IMR-90 (cell line): ENCODE results near the gene BLVRA. TPM values are rescaled to one million over a fixed set of nuclear protein-coding genes. Genes with fewer than 3 reads are reported as not detected.
"Not testable (repeated sequence)": the region's sequence is repeated elsewhere in the genome, so short reads cannot be mapped to it uniquely, and the experiment has no call there.

Experiments used
- ATAC-seq: fragments of 200-7000 bp; cut with Tn5 transposase; 2 replicates; pipeline ENCODE4 v1.9.1; 2020; ENCODE audit warnings: low read depth, mild to moderate bottlenecking, moderate library complexity
- BruUV-seq: library from RNA; stranded (reverse); fragments of 400-500 nt; replicated peaks from 2 replicates; lab custom pipeline; 2021; lab: Mats Ljungman, UMichigan
- CTCF ChIA-PET: fragments of 300-600 bp; formaldehyde crosslinking; extraction: SDS; loops from one replicate; lab custom pipeline; 2021; ENCODE audit warnings: antibody characterized with exemption; lab: Yijun Ruan, JAX
- POLR2A ChIA-PET: fragments of 300-600 bp; sonication (Branson Sonifier 250); formaldehyde crosslinking; loops from one replicate; lab custom pipeline; 2022; ENCODE audit warnings: antibody characterized with exemption; ENCODE audit not compliant: unreplicated experiment; lab: Charles Lee
- DNase-seq: peaks from one replicate; pipeline ENCODE4 v3.0.0; 2013
- H2AFZ ChIP-seq: replicated peaks from 2 replicates; pipeline ENCODE3; 2013; ENCODE audit warnings: low read length, mild to moderate bottlenecking; ENCODE audit not compliant: poor library complexity
- H2AK5ac ChIP-seq: 2 replicates; pipeline ENCODE4 v1.6.1; 2013; ENCODE audit warnings: low read depth, low read length, inconsistent platforms
- H2AK9ac ChIP-seq: replicated peaks from 2 replicates; pipeline ENCODE3; 2013; ENCODE audit warnings: mild to moderate bottlenecking, low read depth, low read length, moderate library complexity; ENCODE audit not compliant: poor library complexity
- H2BK120ac ChIP-seq: 2 replicates; pipeline ENCODE4 v1.6.1; 2013; ENCODE audit warnings: low read depth, low read length, inconsistent platforms
- H2BK15ac ChIP-seq: 3 replicates; pipeline ENCODE4 v1.6.1; 2013; ENCODE audit warnings: low read depth, low read length, inconsistent platforms
- H2BK20ac ChIP-seq: 2 replicates; pipeline ENCODE4 v1.6.1; 2013; ENCODE audit warnings: low read depth, mild to moderate bottlenecking, inconsistent platforms, low read length, moderate library complexity
- H2BK5ac ChIP-seq: 2 replicates; pipeline ENCODE4 v1.6.1; 2013; ENCODE audit warnings: mild to moderate bottlenecking, low read depth, low read length, inconsistent platforms; ENCODE audit not compliant: poor library complexity, severe bottlenecking
- H3K14ac ChIP-seq: replicated peaks from 2 replicates; pipeline ENCODE4 v1.6.1; 2013; ENCODE audit warnings: low read depth, low read length, inconsistent platforms
- H3K18ac ChIP-seq: 2 replicates; pipeline ENCODE4 v1.6.1; 2013; ENCODE audit warnings: low read depth, low read length, control low read depth
- H3K23ac ChIP-seq: 2 replicates; pipeline ENCODE4 v1.6.1; 2013; ENCODE audit warnings: low read depth, low read length, inconsistent platforms
- H3K27ac ChIP-seq: 2 replicates; pipeline ENCODE4 v1.5.1; 2013; ENCODE audit warnings: mild to moderate bottlenecking, control low read depth, low read length; ENCODE audit not compliant: insufficient read depth
- H3K27me3 ChIP-seq: 2 replicates; pipeline ENCODE4 v1.6.1; 2013; ENCODE audit warnings: low read length; ENCODE audit not compliant: control insufficient read depth, insufficient read depth
- H3K36me3 ChIP-seq: 2 replicates; pipeline ENCODE4 v1.6.1; 2013; ENCODE audit warnings: low read length, mixed read lengths; ENCODE audit not compliant: control insufficient read depth, insufficient read depth
- H3K4ac ChIP-seq: 2 replicates; pipeline ENCODE4 v1.6.1; 2013; ENCODE audit warnings: low read depth, low read length, inconsistent platforms
- H3K4me1 ChIP-seq: 2 replicates; pipeline ENCODE4 v1.6.1; 2013; ENCODE audit warnings: low read length, mixed read lengths; ENCODE audit not compliant: control insufficient read depth, insufficient read depth
- H3K4me2 ChIP-seq: 2 replicates; pipeline ENCODE4 v1.6.1; 2013; ENCODE audit warnings: low read depth, mild to moderate bottlenecking, control low read depth, low read length, moderate library complexity
- H3K4me3 ChIP-seq: 2 replicates; pipeline ENCODE4 v1.5.1; 2013; ENCODE audit warnings: low read depth, mild to moderate bottlenecking, control low read depth, low read length, moderate library complexity; ENCODE audit not compliant: insufficient read depth
- H3K56ac ChIP-seq: 2 replicates; pipeline ENCODE4 v1.6.1; 2013; ENCODE audit warnings: low read length, inconsistent platforms; ENCODE audit not compliant: insufficient read depth; ENCODE audit errors: extremely low read depth
- H3K79me1 ChIP-seq, 2 experiments: 2 replicates each; pipeline ENCODE4 v1.6.1; 2013; ENCODE audit warnings: low read length in 2 of 2, inconsistent platforms in 1 of 2, low read depth in 1 of 2
- H3K9ac ChIP-seq: 2 replicates; pipeline ENCODE4 v1.6.1; 2013; ENCODE audit warnings: low read depth, low read length, control low read depth
- H3K9me1 ChIP-seq: 2 replicates; pipeline ENCODE4 v1.6.1; 2013; ENCODE audit warnings: low read length, inconsistent platforms; ENCODE audit not compliant: insufficient read depth
- H3K9me3 ChIP-seq: 2 replicates; pipeline ENCODE4 v1.6.1; 2013; ENCODE audit warnings: low read length; ENCODE audit not compliant: control insufficient read depth, insufficient read depth
- H4K20me1 ChIP-seq: 2 replicates; pipeline ENCODE4 v1.6.1; 2013; ENCODE audit warnings: low read length, inconsistent platforms; ENCODE audit not compliant: insufficient read depth
- H4K5ac ChIP-seq: 2 replicates; pipeline ENCODE4 v1.6.1; 2013; ENCODE audit warnings: mild to moderate bottlenecking, low read depth, low read length, control low read depth
- H4K8ac ChIP-seq, 2 experiments: 2 replicates each; pipeline ENCODE4 v1.6.1; 2013; ENCODE audit warnings: low read depth in 2 of 2, low read length in 2 of 2, control low read depth in 1 of 2, inconsistent platforms in 1 of 2
- H4K91ac ChIP-seq: 2 replicates; pipeline ENCODE4 v1.6.1; 2013; ENCODE audit warnings: low read depth, low read length, inconsistent platforms; ENCODE audit not compliant: insufficient read depth
- WGBS, 2 experiments: methylation state at CpG; one replicate each; pipeline versions ENCODE4 v1.1.5 to v1.1.7; 2013; ENCODE audit warnings: missing lambda C conversion rate in 2 of 2; ENCODE audit not compliant: insufficient read length in 1 of 2; ENCODE audit errors: extremely low coverage in 2 of 2; 5-methylcytosine and 5-hydroxymethylcytosine counted together
- dilution Hi-C: fragments of 300-500 bp; cut with HindIII; formaldehyde crosslinking; loops from one replicate; pipeline ENCODE4 v1.14.3; 2018; ENCODE audit warnings: low sequenced_read_pairs; ENCODE audit not compliant: unreplicated experiment
- in situ Hi-C: fragments of 300-500 bp; cut with MboI; formaldehyde crosslinking; loops from 3 replicates; pipeline ENCODE4 v1.14.3; 2019; ENCODE audit warnings: low sequenced_read_pairs, inconsistent platforms, mixed read lengths
- intact Hi-C: fragments of 100-400 bp; cut with micrococcal nuclease; formaldehyde crosslinking; loops from 2 replicates; pipeline ENCODE4 v1.10.0; 2022
- polyA plus RNA-seq, 3 experiments: library from polyadenylated mRNA; depleted of rRNA; stranded (reverse); fragments of >200 nt; gene quantifications; 2 replicates each; pipeline ENCODE4 v1.2.3, GENCODE V29; 2012; ENCODE audit warnings: low replicate concordance in 1 of 3
- total RNA-seq: library from RNA; depleted of rRNA; stranded (reverse); fragments of >200 nt; gene quantifications from 2 replicates; pipeline ENCODE4 v1.2.3, GENCODE V29; 2012
- TF ChIP-seq, protein P1 (sequence below): fragments of 150-350 bp; IDR thresholded peaks from 2 replicates; pipeline ENCODE4 v1.6.1; 2016; ENCODE audit warnings: low read depth, mild to moderate bottlenecking, low read length, moderate library complexity, borderline replicate concordance

Gene BLVRA
- total and polyA plus RNA-seq, 2 of the 4 experiments (the other 2 are of a cell fraction), result 32.3 to 47.1 TPM

DNA sequence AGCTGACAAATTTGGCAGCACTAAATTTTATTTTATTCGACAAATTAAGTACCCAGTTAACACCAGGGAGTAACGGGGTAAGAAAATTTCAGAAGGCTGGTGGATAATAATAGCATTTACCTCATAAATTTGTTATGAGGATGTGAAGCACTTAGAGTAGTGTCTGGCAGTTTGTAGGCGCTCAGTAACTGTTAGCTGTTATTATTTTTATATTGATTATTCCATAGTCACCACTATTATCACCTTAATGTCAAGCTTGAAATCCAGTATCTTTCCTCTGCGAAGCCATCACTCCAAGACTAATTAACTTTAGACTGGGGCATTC lies 28.6 kb upstream of the BLVRA start (continued):
- TF ChIP-seq, protein P1, sequence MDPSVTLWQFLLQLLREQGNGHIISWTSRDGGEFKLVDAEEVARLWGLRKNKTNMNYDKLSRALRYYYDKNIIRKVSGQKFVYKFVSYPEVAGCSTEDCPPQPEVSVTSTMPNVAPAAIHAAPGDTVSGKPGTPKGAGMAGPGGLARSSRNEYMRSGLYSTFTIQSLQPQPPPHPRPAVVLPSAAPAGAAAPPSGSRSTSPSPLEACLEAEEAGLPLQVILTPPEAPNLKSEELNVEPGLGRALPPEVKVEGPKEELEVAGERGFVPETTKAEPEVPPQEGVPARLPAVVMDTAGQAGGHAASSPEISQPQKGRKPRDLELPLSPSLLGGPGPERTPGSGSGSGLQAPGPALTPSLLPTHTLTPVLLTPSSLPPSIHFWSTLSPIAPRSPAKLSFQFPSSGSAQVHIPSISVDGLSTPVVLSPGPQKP, result no peak

DNA sequence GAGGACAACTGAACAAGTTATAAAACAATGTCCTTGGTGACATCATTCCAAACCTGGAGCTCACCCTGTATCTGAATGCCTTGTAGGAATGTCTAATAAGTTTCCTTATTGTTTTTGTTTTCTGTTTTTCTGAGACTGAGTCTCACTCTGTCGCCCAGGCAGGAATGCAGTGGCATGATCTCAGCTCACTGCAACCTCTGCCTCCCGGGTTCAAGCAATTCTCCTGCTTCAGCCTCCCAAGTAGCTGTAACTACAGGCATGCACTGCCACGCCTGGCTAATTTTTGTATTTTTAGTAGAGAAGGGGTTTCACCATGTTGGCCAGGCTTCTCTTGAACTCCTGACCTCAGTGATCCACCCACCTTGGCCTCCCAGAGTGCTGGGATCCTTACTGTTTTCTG lies 27.0 kb upstream of the BLVRA start:
- H4K8ac ChIP-seq, H3K4me3 ChIP-seq, BruUV-seq, ATAC-seq, H3K4me2 ChIP-seq, H3K56ac ChIP-seq, H3K9ac ChIP-seq, dilution Hi-C loops, H3K36me3 ChIP-seq, H3K23ac ChIP-seq, in situ Hi-C loops, H3K27ac ChIP-seq, H3K9me1 ChIP-seq, POLR2A ChIA-PET, H3K14ac ChIP-seq, H3K27me3 ChIP-seq, H2AK9ac ChIP-seq, H2BK15ac ChIP-seq, H4K91ac ChIP-seq, H4K5ac ChIP-seq, H2BK20ac ChIP-seq, H2BK5ac ChIP-seq, H3K18ac ChIP-seq, H3K9me3 ChIP-seq, DNase-seq, H3K4me1 ChIP-seq, H3K4ac ChIP-seq, H4K20me1 ChIP-seq, H2BK120ac ChIP-seq, H2AFZ ChIP-seq, H2AK5ac ChIP-seq: not testable (repeated sequence)
- CTCF ChIA-PET, result interaction anchor here (1.2 to 1.4 kb wide), 2 partner anchors 32 to 149 kb away, joined by 3 to 4 read pairs; partner anchors contain the start of gene STK17A
- 50% methylated on average over 1 of the region's 3 CpGs; no CpG with 5 or more reads in 1 of the 2 experiments for WGBS, 2 experiments
- peaks cover 14 to 23% of the 10 kb centered on the region in 2 experiments for H3K79me1 ChIP-seq
- intact Hi-C loops, result loop anchor here (2.0 kb wide), 1 partner anchor 33 kb away; no protein-coding TSS in a partner anchor

DNA sequence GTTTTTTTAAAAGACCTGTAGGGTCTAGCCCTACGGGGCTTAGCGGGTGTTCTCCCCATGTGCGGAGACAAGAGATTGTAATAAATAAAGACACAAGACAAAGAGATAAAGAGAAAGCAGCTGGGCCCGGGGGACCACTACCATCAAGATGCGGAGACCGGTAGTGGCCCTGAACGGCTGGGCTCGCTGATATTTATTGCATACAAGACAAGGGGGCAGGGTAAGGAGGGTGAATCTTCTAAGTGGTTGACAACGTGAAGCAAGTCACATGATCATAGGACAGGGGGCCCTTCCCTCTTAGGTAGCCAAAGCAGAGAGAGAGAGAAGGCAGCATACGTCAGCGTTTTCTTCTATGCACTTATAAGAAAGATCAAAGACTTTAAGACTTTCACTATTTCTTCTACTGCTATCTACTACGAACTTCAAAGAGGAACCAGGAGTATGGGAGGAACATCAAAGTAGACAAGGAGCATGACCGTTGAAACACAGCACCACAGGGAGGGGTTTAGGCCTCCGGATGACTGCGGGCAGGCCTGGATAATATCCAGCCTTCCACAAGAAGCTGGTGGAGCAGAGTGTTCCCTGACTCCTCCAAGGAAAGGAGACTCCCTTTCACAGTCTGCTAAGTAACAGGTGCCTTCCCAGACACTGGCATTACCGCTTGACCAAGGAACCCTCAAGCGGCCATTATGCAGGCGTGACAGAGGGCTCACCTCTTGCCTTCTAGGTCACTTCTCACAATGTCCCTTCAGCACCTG lies 23.7 kb upstream of the BLVRA start:
- H4K91ac ChIP-seq, H4K5ac ChIP-seq, H4K20me1 ChIP-seq, H2AFZ ChIP-seq, H3K9ac ChIP-seq, BruUV-seq, H3K23ac ChIP-seq, H2BK5ac ChIP-seq, H3K4me2 ChIP-seq, H2AK9ac ChIP-seq, H4K8ac ChIP-seq, H3K79me1 ChIP-seq, H3K14ac ChIP-seq, H2BK20ac ChIP-seq, in situ Hi-C loops, H3K9me3 ChIP-seq, H3K18ac ChIP-seq, H3K36me3 ChIP-seq, intact Hi-C loops, H3K4me3 ChIP-seq, ATAC-seq, H3K4me1 ChIP-seq, dilution Hi-C loops, H2BK15ac ChIP-seq, DNase-seq, H3K27me3 ChIP-seq, H3K9me1 ChIP-seq, H3K4ac ChIP-seq, H2AK5ac ChIP-seq, POLR2A ChIA-PET, H3K56ac ChIP-seq, H2BK120ac ChIP-seq, H3K27ac ChIP-seq: not testable (repeated sequence)
- no CpG with 5 or more reads among the region's 18 CpGs for WGBS, 2 experiments
- CTCF ChIA-PET, result interaction anchor here (1.4 to 1.5 kb wide), 2 partner anchors 104 to 152 kb away, joined by 4 to 5 read pairs; partner anchors contain the start of gene STK17A
